HEK293T (cell line): ENCODE results near the gene ZFYVE27.
"Not testable (repeated sequence)": the region's sequence is repeated elsewhere in the genome, so short reads cannot be mapped to it uniquely, and the experiment has no call there.

Experiments used
- ARNT ChIP-seq: fragments of 450-650 bp; IDR thresholded peaks from 2 replicates; pipeline ENCODE4 v1.6.1; 2017; ENCODE audit warnings: mild to moderate bottlenecking
- BHLHE40 ChIP-seq: fragments of 450-650 bp; IDR thresholded peaks from 2 replicates; pipeline ENCODE4 v1.6.1; 2016; ENCODE audit warnings: mild to moderate bottlenecking, moderate library complexity, borderline replicate concordance
- CTBP1 ChIP-seq: fragments of 450-650 bp; IDR thresholded peaks from 2 replicates; pipeline ENCODE4 v1.6.1; 2016; ENCODE audit warnings: borderline replicate concordance
- ELF4 ChIP-seq: fragments of 450-650 bp; IDR thresholded peaks from 2 replicates; pipeline ENCODE4 v1.6.1; 2017; ENCODE audit warnings: antibody characterized with exemption
- FOXA1 ChIP-seq: fragments of 450-650 bp; IDR thresholded peaks from 2 replicates; pipeline ENCODE4 v1.6.1; 2016; ENCODE audit warnings: mild to moderate bottlenecking
- FOXK2 ChIP-seq: fragments of 450-650 bp; IDR thresholded peaks from 2 replicates; pipeline ENCODE4 v1.6.1; 2016; ENCODE audit warnings: mild to moderate bottlenecking
- LEF1 ChIP-seq: fragments of 450-650 bp; IDR thresholded peaks from 2 replicates; pipeline ENCODE4 v1.6.1; 2017; ENCODE audit warnings: mild to moderate bottlenecking, borderline replicate concordance
- SP1 ChIP-seq: fragments of 450-650 bp; IDR thresholded peaks from 2 replicates; pipeline ENCODE4 v1.6.1; 2017
- SUZ12 ChIP-seq: fragments of 450-650 bp; IDR thresholded peaks from 2 replicates; pipeline ENCODE4 v1.6.1; 2016; ENCODE audit warnings: mild to moderate bottlenecking
- TF ChIP-seq, protein P1 (sequence below): fragments of 450-650 bp; IDR thresholded peaks from 2 replicates; pipeline ENCODE4 v1.6.1; 2016

DNA sequence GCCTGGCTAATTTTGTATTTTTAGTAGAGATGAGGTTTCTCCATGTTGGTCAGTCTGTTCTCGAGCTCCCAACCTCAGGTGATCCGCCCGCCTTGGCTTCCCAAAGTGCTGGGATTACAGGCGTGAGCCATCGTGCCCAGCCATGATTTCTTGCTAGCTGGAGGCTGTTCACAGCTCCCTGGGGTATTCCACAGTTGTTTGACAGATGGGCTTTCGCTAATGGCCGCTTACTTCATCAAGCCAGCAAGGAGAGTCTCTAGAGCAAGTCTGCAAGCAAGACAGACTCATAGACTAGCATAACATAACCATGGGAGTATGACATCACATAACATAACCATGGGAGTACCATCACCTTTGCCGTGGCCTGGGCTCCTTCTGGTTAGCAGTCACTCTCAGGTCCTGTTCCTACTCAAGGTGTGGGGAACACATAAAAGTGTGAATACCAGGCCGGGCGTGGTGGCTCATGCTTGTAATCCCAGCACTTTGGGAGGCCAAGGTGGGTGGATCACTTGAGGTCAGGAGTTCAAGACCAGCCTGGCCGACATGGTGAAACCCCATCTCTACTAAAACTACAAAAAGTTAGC lies 38.8 kb upstream of the ZFYVE27 start:
- not testable (repeated sequence) for TF ChIP-seq ARNT, LEF1, SP1, CTBP1, FOXK2, FOXA1, SUZ12, ELF4, BHLHE40
- TF ChIP-seq, protein P1, sequence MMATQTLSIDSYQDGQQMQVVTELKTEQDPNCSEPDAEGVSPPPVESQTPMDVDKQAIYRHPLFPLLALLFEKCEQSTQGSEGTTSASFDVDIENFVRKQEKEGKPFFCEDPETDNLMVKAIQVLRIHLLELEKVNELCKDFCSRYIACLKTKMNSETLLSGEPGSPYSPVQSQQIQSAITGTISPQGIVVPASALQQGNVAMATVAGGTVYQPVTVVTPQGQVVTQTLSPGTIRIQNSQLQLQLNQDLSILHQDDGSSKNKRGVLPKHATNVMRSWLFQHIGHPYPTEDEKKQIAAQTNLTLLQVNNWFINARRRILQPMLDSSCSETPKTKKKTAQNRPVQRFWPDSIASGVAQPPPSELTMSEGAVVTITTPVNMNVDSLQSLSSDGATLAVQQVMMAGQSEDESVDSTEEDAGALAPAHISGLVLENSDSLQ = not testable (repeated sequence)
